GM23338 (cell line): Measurements from ENCODE around the gene LAX1. TPM values are rescaled to one million over a fixed set of nuclear protein-coding genes. Genes with fewer than 3 reads are reported as not detected.

Experiments
- ATAC-seq: fragments of 200-7000 bp; cut with Tn5 transposase; 3 replicates; pipeline ENCODE4 v1.9.1; 2020
- DNase-seq: peaks from one replicate; pipeline ENCODE4 v3.0.0-alpha.2; 2015; ENCODE audit warnings: low spot score
- H2AFZ ChIP-seq: fragments of 200-600 bp; sonication (generic); 2 replicates; pipeline ENCODE4 v1.8.0; 2016; ENCODE audit warnings: antibody characterized with exemption, mild to moderate bottlenecking, moderate library complexity
- H3F3A ChIP-seq: fragments of 200-600 bp; sonication (generic); replicated peaks from 2 replicates; pipeline ENCODE4 v1.8.0; 2017; ENCODE audit warnings: antibody characterized with exemption, mixed run types, low read depth
- H3K27ac ChIP-seq: fragments of 200-600 bp; sonication (generic); 2 replicates; pipeline ENCODE4 v1.6.1; 2016; ENCODE audit warnings: low read depth
- H3K27me3 ChIP-seq: fragments of 200-600 bp; sonication (generic); 2 replicates; pipeline ENCODE4 v1.8.0; 2016; ENCODE audit warnings: mild to moderate bottlenecking, mixed run types, moderate library complexity; ENCODE audit not compliant: insufficient read depth
- H3K36me3 ChIP-seq: fragments of 200-600 bp; sonication (generic); 2 replicates; pipeline ENCODE4 v1.8.0; 2016; ENCODE audit warnings: mild to moderate bottlenecking; ENCODE audit not compliant: insufficient read depth
- H3K4me1 ChIP-seq: fragments of 200-600 bp; sonication (generic); 2 replicates; pipeline ENCODE4 v1.8.0; 2016; ENCODE audit warnings: mild to moderate bottlenecking, moderate library complexity; ENCODE audit not compliant: insufficient read depth
- H3K4me2 ChIP-seq: fragments of 200-600 bp; sonication (generic); 2 replicates; pipeline ENCODE4 v1.7.1; 2017; ENCODE audit warnings: mixed run types
- H3K4me3 ChIP-seq: fragments of 200-600 bp; sonication (generic); 2 replicates; pipeline ENCODE4 v1.6.1; 2016; ENCODE audit warnings: mixed run types
- H3K79me2 ChIP-seq: fragments of 200-600 bp; sonication (generic); replicated peaks from 2 replicates; pipeline ENCODE4 v1.8.0; 2017; ENCODE audit warnings: mild to moderate bottlenecking; ENCODE audit not compliant: insufficient read depth
- H3K9me2 ChIP-seq: fragments of 200-600 bp; sonication (generic); 2 replicates; pipeline ENCODE4 v1.8.0; 2017; ENCODE audit not compliant: insufficient read depth
- H4K20me1 ChIP-seq: fragments of 200-600 bp; sonication (generic); replicated peaks from 2 replicates; pipeline ENCODE4 v1.8.0; 2017; ENCODE audit warnings: mild to moderate bottlenecking; ENCODE audit not compliant: insufficient read depth
- H3K27ac Mint-ChIP-seq: 2 replicates; pipeline ENCODE4 v1.8.0; 2020; ENCODE audit warnings: inconsistent platforms, mild to moderate bottlenecking, moderate library complexity, mixed read lengths
- H3K27me3 Mint-ChIP-seq: 3 replicates; pipeline ENCODE4 v1.8.0; 2022; ENCODE audit warnings: low read depth, mild to moderate bottlenecking, moderate library complexity, mixed read lengths, inconsistent platforms; ENCODE audit not compliant: insufficient read depth, poor library complexity
- H3K36me3 Mint-ChIP-seq: 3 replicates; pipeline ENCODE4 v1.8.0; 2021; ENCODE audit warnings: low read depth, mild to moderate bottlenecking, inconsistent platforms, moderate library complexity, mixed read lengths
- H3K4me1 Mint-ChIP-seq: 3 replicates; pipeline ENCODE4 v1.8.0; 2020; ENCODE audit warnings: mild to moderate bottlenecking, inconsistent platforms, mixed read lengths
- H3K4me3 Mint-ChIP-seq: 3 replicates; pipeline ENCODE4 v1.8.0; 2021; ENCODE audit warnings: moderate library complexity, mild to moderate bottlenecking, inconsistent platforms, mixed read lengths
- H3K9me3 Mint-ChIP-seq: 3 replicates; pipeline ENCODE4 v1.8.0; 2020; ENCODE audit warnings: moderate library complexity, mild to moderate bottlenecking, inconsistent platforms, mixed read lengths
- CREB1 ChIP-seq: fragments of 250-450 bp; sonication (Bioruptor Pico); IDR thresholded peaks from 2 replicates; pipeline ENCODE4 v1.5.0; 2020; ENCODE audit warnings: low read depth, mild to moderate bottlenecking, moderate library complexity
- EZH2 ChIP-seq: fragments of 200-600 bp; sonication (generic); IDR thresholded peaks from one replicate; pipeline ENCODE4 v1.8.0; 2017; ENCODE audit warnings: antibody characterized with exemption, mild to moderate bottlenecking, low read depth; ENCODE audit not compliant: unreplicated experiment
- EZH2phosphoT487 ChIP-seq: fragments of 200-600 bp; sonication (generic); IDR thresholded peaks from one replicate; pipeline ENCODE4 v1.8.1; 2018; ENCODE audit warnings: antibody characterized with exemption; ENCODE audit not compliant: unreplicated experiment
- JUNB ChIP-seq: IDR thresholded peaks from one replicate; pipeline ENCODE4 v1.6.1; 2016; ENCODE audit warnings: antibody characterized with exemption; ENCODE audit not compliant: unreplicated experiment
- NANOG ChIP-seq: IDR thresholded peaks from 2 replicates; pipeline ENCODE4 v1.6.1; 2016; ENCODE audit warnings: antibody characterized with exemption, borderline replicate concordance
- POLR2AphosphoS5 ChIP-seq: IDR thresholded peaks from 2 replicates; pipeline ENCODE4 v1.6.1; 2016; ENCODE audit warnings: antibody characterized with exemption, low read depth
- STAT1 ChIP-seq: IDR thresholded peaks from one replicate; pipeline ENCODE4 v1.6.1; 2016; ENCODE audit warnings: antibody characterized with exemption; ENCODE audit not compliant: unreplicated experiment
- ZNF114 ChIP-seq: fragments of 250-450 bp; sonication (Bioruptor Pico); IDR thresholded peaks from 2 replicates; pipeline ENCODE4 v1.5.0; 2020; ENCODE audit warnings: mild to moderate bottlenecking, moderate library complexity
- ZNF331 ChIP-seq: fragments of 250-450 bp; sonication (Bioruptor Pico); IDR thresholded peaks from 2 replicates; pipeline ENCODE4 v1.5.0; 2020; ENCODE audit warnings: low read depth, mild to moderate bottlenecking, moderate library complexity
- polyA plus RNA-seq: library from polyadenylated mRNA; unstranded; fragments of >200 nt; fragmentation: Nextera tagmentation; extraction: Ambion mirVana; gene quantifications from 2 replicates; pipeline ENCODE4 v1.2.1, GENCODE V29; 2016
- total RNA-seq: library from RNA; depleted of rRNA; stranded (reverse); fragments of >200 nt; shearing (Covaris generic); gene quantifications from 2 replicates; pipeline ENCODE4 v1.2.3, GENCODE V29; 2014
- TF ChIP-seq, protein P1 (sequence below): fragments of 250-450 bp; sonication (Bioruptor Pico); IDR thresholded peaks from 2 replicates; pipeline ENCODE4 v1.5.0; 2020; ENCODE audit warnings: mild to moderate bottlenecking, moderate library complexity
- TF ChIP-seq, protein P2 (sequence below), 2 experiments: fragments of 200-600 bp in 1 of 2; sonication (generic) in 1 of 2; conservative IDR thresholded peaks; 2 replicates each; pipeline versions ENCODE4 v1.5.1 to v1.6.1; 2016 to 2017; ENCODE audit warnings: antibody characterized with exemption in 2 of 2, low read depth in 2 of 2, mild to moderate bottlenecking in 2 of 2, moderate library complexity in 1 of 2
- TF ChIP-seq, protein P3 (sequence below): IDR thresholded peaks from 2 replicates; pipeline ENCODE4 v1.6.1; 2016; ENCODE audit warnings: antibody characterized with exemption
- TF ChIP-seq, protein P4 (sequence below): IDR thresholded peaks from one replicate; pipeline ENCODE4 v1.6.1; 2018; ENCODE audit warnings: antibody characterized with exemption; ENCODE audit not compliant: unreplicated experiment

LAX1 gene
- total and polyA plus RNA-seq, 2 experiments from 2014 or later: not detected

DNA sequence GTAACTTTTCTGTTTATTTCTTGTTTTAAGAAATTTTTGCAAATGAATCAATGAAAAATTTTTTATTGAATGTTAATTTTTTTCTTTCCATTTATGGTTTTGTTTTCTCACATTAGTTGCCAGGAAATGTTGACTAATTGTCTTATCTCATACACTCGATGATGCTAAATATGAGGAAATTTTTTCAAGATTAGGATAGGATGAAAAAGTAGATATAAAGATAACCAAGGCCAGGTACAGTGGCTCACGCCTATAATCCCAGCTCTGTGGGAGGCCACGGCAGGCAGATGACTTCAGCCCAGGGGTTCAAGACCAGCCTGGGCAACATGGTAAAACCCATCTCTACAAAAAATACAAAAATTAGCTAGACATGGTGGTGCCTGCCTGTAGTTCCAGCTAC is 12.6 kb downstream of the LAX1 start:
- H3K36me3 ChIP-seq: no peaks in the 10 kb centered on the region
- H3K4me3 ChIP-seq: no peak overlapping the region
- H3K9me3 Mint-ChIP-seq: no peaks in the 10 kb centered on the region
- H3K79me2 ChIP-seq: no peaks in the 10 kb centered on the region
- no peaks in the 10 kb centered on the region for H3K36me3 Mint-ChIP-seq
- H3K27ac ChIP-seq: no peak overlapping the region
- no peak for ATAC-seq
- H3K27ac Mint-ChIP-seq: no peak overlapping the region
- H2AFZ ChIP-seq: no peak overlapping the region
- no peaks in the 10 kb centered on the region for H3K4me1 ChIP-seq
- H3K27me3 ChIP-seq: no peaks in the 10 kb centered on the region
- no peak for DNase-seq
- H4K20me1 ChIP-seq: no peaks in the 10 kb centered on the region
- no peak for TF ChIP-seq JUNB
- no peak for TF ChIP-seq EZH2
- TF ChIP-seq STAT1: no peak
- TF ChIP-seq, protein P1, sequence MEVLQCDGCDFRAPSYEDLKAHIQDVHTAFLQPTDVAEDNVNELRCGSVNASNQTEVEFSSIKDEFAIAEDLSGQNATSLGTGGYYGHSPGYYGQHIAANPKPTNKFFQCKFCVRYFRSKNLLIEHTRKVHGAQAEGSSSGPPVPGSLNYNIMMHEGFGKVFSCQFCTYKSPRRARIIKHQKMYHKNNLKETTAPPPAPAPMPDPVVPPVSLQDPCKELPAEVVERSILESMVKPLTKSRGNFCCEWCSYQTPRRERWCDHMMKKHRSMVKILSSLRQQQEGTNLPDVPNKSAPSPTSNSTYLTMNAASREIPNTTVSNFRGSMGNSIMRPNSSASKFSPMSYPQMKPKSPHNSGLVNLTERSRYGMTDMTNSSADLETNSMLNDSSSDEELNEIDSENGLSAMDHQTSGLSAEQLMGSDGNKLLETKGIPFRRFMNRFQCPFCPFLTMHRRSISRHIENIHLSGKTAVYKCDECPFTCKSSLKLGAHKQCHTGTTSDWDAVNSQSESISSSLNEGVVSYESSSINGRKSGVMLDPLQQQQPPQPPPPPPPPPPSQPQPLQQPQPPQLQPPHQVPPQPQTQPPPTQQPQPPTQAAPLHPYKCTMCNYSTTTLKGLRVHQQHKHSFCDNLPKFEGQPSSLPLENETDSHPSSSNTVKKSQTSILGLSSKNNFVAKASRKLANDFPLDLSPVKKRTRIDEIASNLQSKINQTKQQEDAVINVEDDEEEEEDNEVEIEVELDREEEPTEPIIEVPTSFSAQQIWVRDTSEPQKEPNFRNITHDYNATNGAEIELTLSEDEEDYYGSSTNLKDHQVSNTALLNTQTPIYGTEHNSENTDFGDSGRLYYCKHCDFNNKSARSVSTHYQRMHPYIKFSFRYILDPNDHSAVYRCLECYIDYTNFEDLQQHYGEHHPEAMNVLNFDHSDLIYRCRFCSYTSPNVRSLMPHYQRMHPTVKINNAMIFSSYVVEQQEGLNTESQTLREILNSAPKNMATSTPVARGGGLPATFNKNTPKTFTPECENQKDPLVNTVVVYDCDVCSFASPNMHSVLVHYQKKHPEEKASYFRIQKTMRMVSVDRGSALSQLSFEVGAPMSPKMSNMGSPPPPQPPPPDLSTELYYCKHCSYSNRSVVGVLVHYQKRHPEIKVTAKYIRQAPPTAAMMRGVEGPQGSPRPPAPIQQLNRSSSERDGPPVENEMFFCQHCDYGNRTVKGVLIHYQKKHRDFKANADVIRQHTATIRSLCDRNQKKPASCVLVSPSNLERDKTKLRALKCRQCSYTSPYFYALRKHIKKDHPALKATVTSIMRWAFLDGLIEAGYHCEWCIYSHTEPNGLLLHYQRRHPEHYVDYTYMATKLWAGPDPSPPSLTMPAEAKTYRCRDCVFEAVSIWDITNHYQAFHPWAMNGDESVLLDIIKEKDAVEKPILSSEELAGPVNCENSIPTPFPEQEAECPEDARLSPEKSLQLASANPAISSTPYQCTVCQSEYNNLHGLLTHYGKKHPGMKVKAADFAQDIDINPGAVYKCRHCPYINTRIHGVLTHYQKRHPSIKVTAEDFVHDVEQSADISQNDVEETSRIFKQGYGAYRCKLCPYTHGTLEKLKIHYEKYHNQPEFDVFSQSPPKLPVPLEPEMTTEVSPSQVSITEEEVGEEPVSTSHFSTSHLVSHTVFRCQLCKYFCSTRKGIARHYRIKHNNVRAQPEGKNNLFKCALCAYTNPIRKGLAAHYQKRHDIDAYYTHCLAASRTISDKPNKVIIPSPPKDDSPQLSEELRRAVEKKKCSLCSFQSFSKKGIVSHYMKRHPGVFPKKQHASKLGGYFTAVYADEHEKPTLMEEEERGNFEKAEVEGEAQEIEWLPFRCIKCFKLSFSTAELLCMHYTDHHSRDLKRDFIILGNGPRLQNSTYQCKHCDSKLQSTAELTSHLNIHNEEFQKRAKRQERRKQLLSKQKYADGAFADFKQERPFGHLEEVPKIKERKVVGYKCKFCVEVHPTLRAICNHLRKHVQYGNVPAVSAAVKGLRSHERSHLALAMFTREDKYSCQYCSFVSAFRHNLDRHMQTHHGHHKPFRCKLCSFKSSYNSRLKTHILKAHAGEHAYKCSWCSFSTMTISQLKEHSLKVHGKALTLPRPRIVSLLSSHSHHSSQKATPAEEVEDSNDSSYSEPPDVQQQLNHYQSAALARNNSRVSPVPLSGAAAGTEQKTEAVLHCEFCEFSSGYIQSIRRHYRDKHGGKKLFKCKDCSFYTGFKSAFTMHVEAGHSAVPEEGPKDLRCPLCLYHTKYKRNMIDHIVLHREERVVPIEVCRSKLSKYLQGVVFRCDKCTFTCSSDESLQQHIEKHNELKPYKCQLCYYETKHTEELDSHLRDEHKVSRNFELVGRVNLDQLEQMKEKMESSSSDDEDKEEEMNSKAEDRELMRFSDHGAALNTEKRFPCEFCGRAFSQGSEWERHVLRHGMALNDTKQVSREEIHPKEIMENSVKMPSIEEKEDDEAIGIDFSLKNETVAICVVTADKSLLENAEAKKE (CRISPR knock-in tag): no peak
- TF ChIP-seq NANOG: no peak
- TF ChIP-seq, protein P2, sequence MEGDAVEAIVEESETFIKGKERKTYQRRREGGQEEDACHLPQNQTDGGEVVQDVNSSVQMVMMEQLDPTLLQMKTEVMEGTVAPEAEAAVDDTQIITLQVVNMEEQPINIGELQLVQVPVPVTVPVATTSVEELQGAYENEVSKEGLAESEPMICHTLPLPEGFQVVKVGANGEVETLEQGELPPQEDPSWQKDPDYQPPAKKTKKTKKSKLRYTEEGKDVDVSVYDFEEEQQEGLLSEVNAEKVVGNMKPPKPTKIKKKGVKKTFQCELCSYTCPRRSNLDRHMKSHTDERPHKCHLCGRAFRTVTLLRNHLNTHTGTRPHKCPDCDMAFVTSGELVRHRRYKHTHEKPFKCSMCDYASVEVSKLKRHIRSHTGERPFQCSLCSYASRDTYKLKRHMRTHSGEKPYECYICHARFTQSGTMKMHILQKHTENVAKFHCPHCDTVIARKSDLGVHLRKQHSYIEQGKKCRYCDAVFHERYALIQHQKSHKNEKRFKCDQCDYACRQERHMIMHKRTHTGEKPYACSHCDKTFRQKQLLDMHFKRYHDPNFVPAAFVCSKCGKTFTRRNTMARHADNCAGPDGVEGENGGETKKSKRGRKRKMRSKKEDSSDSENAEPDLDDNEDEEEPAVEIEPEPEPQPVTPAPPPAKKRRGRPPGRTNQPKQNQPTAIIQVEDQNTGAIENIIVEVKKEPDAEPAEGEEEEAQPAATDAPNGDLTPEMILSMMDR (conservative IDR thresholded peaks at IDR 0.05; ENCODE audit: low read depth in 2 of 2): no peak
- no peak for TF ChIP-seq ZNF331 (CRISPR knock-in tag)
- TF ChIP-seq ZNF114 (CRISPR knock-in tag): no peak
- TF ChIP-seq, protein P3, sequence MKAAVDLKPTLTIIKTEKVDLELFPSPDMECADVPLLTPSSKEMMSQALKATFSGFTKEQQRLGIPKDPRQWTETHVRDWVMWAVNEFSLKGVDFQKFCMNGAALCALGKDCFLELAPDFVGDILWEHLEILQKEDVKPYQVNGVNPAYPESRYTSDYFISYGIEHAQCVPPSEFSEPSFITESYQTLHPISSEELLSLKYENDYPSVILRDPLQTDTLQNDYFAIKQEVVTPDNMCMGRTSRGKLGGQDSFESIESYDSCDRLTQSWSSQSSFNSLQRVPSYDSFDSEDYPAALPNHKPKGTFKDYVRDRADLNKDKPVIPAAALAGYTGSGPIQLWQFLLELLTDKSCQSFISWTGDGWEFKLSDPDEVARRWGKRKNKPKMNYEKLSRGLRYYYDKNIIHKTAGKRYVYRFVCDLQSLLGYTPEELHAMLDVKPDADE: no peak
- TF ChIP-seq POLR2AphosphoS5: no peak
- TF ChIP-seq, protein P4, sequence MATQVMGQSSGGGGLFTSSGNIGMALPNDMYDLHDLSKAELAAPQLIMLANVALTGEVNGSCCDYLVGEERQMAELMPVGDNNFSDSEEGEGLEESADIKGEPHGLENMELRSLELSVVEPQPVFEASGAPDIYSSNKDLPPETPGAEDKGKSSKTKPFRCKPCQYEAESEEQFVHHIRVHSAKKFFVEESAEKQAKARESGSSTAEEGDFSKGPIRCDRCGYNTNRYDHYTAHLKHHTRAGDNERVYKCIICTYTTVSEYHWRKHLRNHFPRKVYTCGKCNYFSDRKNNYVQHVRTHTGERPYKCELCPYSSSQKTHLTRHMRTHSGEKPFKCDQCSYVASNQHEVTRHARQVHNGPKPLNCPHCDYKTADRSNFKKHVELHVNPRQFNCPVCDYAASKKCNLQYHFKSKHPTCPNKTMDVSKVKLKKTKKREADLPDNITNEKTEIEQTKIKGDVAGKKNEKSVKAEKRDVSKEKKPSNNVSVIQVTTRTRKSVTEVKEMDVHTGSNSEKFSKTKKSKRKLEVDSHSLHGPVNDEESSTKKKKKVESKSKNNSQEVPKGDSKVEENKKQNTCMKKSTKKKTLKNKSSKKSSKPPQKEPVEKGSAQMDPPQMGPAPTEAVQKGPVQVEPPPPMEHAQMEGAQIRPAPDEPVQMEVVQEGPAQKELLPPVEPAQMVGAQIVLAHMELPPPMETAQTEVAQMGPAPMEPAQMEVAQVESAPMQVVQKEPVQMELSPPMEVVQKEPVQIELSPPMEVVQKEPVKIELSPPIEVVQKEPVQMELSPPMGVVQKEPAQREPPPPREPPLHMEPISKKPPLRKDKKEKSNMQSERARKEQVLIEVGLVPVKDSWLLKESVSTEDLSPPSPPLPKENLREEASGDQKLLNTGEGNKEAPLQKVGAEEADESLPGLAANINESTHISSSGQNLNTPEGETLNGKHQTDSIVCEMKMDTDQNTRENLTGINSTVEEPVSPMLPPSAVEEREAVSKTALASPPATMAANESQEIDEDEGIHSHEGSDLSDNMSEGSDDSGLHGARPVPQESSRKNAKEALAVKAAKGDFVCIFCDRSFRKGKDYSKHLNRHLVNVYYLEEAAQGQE: no peak
- no peak for TF ChIP-seq EZH2phosphoT487
- no peak for TF ChIP-seq CREB1
- H3K4me3 Mint-ChIP-seq: no peak overlapping the region
- no peak overlapping the region for H3K4me2 ChIP-seq
- H3F3A ChIP-seq: no peaks in the 10 kb centered on the region
- no peaks in the 10 kb centered on the region for H3K9me2 ChIP-seq
- H3K27me3 Mint-ChIP-seq: peaks cover 7% of the 10 kb centered on the region
- no peaks in the 10 kb centered on the region; the same call in 2 of the 3 replicates for H3K4me1 Mint-ChIP-seq
